GM12872 (cell line): ENCODE results near the gene OGDH.

Experiments
- CTCF ChIP-seq: IDR thresholded peaks from 3 replicates; pipeline ENCODE4 v1.5.1; 2011; ENCODE audit warnings: low read depth, mild to moderate bottlenecking, low read length, moderate library complexity; ENCODE audit not compliant: insufficient read depth

Gene OGDH

GRCh38 chr7:44625526-44626471, 19.4 kb downstream of the OGDH start:
- TF ChIP-seq CTCF, result no peak

- TF ChIP-seq CTCF, result no peak
Measured at GRCh38 chr7:44626620-44627019, 20.2 kb downstream of the OGDH start.

GRCh38 chr7:44629829-44630522, 23.5 kb downstream of the OGDH start:
- TF ChIP-seq CTCF, result no peak

- TF ChIP-seq CTCF, result no peak
Measured at GRCh38 chr7:44630792-44631457, 24.5 kb downstream of the OGDH start.

GRCh38 chr7:44631458-44632115, 25.2 kb downstream of the OGDH start:
- no peak for TF ChIP-seq CTCF

- no peak for TF ChIP-seq CTCF
Measured at GRCh38 chr7:44632196-44632595, 25.8 kb downstream of the OGDH start.
